ENCODE results near the gene AFF3.
"Not testable (repeated sequence)": the region's sequence is repeated elsewhere in the genome, so short reads cannot be mapped to it uniquely, and the experiment has no call there.

AFF3 gene

GRCh38 chr2:100107440-100107839, 35.0 kb downstream of the AFF3 start:
- DNase-seq = no peak

GRCh38 chr2:100106460-100106859, 35.9 kb downstream of the AFF3 start:
- DNase-seq = no peak

GRCh38 chr2:100105678-100106054, 36.7 kb downstream of the AFF3 start:
- no peak for DNase-seq

DNA sequence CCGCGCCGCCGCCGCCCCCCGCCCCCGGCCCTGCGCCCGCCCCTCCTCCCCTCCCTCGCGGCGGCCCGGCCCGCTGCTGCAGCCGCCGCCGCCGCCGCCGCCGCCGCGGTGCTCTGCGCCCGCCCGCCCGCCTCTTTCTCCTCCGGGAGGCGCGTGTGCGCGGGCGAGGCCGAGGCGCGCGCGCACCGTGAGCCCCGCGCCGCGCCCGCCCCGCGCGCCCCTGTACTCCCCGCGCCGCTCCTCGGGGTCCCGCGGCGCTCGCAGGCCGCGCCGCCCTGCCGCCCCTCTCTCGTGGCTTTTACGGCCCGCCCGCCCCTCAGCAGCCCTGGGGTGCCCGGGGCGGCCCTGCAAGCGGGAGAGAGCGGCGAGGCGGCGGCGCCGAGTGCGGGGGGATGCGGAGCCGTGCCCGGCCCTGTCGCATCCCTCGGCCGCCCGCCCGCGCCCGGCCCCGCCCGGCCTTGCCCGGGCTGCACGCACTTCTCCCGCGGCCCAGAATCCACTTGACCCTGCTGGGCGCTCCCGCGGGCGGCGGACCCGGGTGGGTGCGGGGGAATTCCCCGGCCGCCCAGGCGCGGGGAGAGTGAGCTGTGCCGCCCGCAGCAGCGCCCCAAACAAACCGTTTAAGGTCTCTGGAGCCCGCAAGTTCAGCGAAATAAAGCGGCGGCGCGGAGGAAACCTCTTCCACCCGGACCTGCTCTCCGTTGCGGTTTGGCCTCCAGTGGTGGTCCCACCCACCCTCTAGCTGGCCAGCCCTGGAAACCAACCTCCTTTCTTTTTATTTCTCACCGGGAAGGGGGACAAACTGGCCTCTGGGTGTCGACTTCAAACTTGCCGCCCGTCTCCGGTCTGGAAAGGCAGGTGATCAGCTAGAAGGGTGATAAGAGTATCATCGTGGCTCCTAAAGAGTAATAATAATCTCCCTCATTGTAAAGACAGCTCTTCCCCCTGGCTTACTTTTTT, 37.4 kb downstream of the AFF3 start:
- peak in 2 of 4 experiments; percentile 17 to 19 for DNase-seq

- not testable (repeated sequence) for DNase-seq
Observed at GRCh38 chr2:100104265-100104664, 38.1 kb downstream of the AFF3 start.

- not testable (repeated sequence) for DNase-seq
Observed at GRCh38 chr2:100103527-100104252, 38.7 kb downstream of the AFF3 start.

DNA sequence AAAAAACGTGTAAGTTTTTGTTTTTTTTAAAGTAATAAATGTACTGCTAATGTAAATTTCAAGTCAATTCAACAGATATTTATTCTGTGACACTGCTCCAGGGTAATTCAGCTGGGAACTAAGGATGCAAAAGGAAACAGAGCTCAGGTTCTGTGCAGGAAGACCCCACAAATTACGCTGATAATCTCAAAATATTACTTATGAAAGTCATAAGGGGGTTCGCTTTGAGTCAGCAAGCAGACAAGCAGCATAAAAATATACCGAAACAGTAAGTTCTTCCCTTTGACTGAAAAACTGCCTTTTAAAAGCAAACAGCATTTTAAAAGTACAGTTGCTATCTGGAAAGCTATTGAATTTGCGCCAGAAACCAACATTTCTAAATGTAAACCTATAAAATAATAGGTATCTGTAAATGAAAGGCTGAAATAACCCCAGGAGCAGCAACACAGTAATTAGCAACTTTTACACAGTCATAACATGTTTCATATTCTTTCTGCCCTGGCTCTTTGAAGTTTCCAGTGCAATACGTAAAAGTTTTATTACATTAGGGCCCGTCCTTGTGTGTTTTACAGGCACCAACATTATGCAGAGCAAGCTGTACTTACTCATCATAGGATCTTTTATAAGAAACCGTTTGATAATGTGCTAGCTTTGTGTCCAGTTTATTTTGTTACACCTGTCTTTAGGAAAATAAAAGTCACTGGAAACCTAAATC, 39.8 kb downstream of the AFF3 start:
- DNase-seq = not testable (repeated sequence)

DNA sequence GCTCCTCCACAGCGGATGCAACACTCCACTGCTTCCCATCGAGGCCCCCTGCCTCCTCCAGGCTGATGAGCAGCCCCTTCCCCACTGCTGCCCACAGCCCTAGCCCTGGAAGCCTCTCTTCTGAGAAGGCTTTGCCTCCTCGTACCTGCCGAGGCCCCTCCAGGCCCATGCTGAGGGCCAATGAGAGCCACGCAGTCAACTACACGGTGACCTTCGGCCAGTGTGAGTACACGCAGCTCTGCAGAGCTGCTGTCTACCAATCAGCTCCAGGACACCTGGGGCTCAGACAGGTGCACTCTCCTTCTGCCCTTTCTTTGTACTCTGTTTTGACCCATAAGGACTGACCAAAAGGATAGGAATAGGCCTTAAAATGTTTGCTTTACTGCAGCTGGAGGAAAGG, 43.5 kb downstream of the AFF3 start:
- DNase-seq = not testable (repeated sequence)

DNA sequence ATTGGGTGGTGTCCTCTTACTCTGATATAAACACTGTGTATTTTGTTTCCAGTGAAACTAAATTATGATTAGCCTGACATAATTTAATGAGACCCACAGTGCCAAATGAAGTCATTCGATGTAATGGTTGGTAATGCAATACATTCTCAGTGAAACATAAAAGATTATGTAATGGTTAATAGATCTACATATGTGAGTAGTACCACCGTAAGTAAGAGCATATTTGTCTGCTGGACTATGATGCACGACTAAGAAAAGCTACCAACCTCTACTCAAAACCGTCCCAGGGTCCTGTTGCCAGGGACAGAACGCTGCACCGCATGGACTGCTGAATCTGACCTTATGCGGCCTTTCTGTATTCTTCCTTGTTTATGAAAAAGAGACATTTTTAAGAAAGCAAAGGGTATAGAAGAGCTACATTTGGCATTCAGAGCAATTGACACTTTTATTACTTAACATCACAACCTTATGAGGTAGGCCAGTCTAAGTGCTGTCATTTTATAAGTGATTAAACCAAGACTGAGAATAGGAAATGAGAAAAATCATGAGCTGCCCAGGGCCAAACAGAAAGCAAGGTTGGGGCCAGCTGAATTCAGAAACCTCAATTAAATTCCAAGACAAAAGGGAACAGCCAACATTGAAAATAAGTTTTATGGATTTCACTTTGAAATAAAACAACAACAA, 44.6 kb downstream of the AFF3 start:
- not testable (repeated sequence) for DNase-seq

DNA sequence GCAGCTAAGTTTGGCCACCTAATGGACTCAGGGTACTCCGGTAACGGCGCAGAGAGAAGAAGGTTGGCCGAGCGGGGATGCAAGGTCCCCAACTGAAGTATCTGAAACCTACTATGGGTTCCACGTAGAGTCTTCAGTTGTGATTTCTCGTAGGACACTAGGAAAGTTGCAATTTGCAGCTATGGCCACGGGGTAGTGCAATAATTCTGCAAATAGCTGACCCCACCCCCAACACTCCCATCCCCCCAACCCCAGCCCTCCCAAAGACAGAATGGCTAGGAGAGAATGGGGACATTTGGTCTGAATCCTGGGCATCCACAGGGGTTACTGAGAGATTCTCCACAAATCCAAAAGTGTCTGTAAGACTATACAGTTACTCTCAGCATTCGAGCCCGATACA, 46.5 kb downstream of the AFF3 start:
- not testable (repeated sequence) for DNase-seq

GRCh38 chr2:100091807-100092206, 50.6 kb downstream of the AFF3 start:
- not testable (repeated sequence) for DNase-seq

DNA sequence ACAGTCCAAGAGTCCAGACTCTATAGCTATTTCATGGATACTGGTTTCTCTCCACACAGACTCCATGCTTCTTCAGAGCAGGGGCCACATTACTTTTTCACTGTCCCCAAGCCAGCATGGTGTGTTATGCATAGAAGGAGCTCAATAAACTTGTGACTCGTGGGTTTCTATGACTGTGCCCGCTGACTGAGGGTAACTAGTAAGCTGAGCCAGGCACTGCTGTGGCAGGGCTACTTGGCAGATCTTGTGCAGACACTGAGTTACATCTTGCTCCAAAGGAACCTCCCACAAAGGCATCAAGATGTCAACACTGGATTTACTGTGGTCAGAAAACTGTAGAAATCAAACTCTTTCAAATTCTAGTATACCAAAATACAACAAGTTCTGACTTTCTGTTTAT, 56.6 kb downstream of the AFF3 start:
- not testable (repeated sequence) for DNase-seq

GRCh38 chr2:100083421-100084216, 58.8 kb downstream of the AFF3 start:
- not testable (repeated sequence) for DNase-seq

GRCh38 chr2:100082302-100082978, 60.0 kb downstream of the AFF3 start:
- not testable (repeated sequence) for DNase-seq

GRCh38 chr2:100077935-100078334, 64.5 kb downstream of the AFF3 start:
- no peak for DNase-seq

DNA sequence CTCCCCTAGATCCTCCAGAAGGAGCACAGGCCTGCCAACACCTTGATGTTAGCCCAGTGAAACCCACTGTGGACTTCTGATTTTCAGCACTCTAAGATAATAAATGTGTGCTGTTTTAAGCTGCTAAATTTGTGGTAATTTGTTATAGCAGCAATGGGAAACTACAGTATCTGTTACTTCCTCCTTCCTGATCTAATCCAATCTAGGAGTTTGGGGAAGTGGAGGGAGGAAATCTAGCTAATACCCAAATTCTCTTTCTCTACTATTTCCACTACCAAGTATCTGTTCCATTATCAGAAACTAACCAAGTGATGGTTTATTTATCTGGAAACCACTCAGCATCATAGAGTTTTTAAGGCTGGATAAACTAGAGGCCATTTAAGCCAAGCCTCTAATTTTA, 64.9 kb downstream of the AFF3 start:
- no peak for DNase-seq

- DNase-seq = no peak
Observed at GRCh38 chr2:100075532-100075931, 66.9 kb downstream of the AFF3 start.

- no peak for DNase-seq
Observed at GRCh38 chr2:100073110-100073509, 69.3 kb downstream of the AFF3 start.

GRCh38 chr2:100072503-100072902, 69.9 kb downstream of the AFF3 start:
- no peak for DNase-seq

- no peak for DNase-seq
Observed at GRCh38 chr2:100071335-100072043, 70.9 kb downstream of the AFF3 start.
